Measurements from ENCODE around the gene NELL2.

Gene NELL2

GRCh38 chr12:44477331-44477980 is 398.7 kb downstream of the NELL2 start:
- Mint-ChIP-seq H3K36me3 (ENCODE audit: low read depth) (no peaks in the 10 kb centered on the region), H3K27ac (no peak overlapping the region), H3K9me3 (peaks cover 48% of the 10 kb centered on the region), H3K27me3 (ENCODE audit: low read depth) (no peaks in the 10 kb centered on the region), H3K4me1 (no peaks in the 10 kb centered on the region), H3K4me3 (no peak overlapping the region)
- TF ChIP-seq, protein P1, sequence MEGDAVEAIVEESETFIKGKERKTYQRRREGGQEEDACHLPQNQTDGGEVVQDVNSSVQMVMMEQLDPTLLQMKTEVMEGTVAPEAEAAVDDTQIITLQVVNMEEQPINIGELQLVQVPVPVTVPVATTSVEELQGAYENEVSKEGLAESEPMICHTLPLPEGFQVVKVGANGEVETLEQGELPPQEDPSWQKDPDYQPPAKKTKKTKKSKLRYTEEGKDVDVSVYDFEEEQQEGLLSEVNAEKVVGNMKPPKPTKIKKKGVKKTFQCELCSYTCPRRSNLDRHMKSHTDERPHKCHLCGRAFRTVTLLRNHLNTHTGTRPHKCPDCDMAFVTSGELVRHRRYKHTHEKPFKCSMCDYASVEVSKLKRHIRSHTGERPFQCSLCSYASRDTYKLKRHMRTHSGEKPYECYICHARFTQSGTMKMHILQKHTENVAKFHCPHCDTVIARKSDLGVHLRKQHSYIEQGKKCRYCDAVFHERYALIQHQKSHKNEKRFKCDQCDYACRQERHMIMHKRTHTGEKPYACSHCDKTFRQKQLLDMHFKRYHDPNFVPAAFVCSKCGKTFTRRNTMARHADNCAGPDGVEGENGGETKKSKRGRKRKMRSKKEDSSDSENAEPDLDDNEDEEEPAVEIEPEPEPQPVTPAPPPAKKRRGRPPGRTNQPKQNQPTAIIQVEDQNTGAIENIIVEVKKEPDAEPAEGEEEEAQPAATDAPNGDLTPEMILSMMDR (IDR thresholded peaks at IDR 0.05; ENCODE audit: unreplicated experiment in 3 of 3): no peak

DNA sequence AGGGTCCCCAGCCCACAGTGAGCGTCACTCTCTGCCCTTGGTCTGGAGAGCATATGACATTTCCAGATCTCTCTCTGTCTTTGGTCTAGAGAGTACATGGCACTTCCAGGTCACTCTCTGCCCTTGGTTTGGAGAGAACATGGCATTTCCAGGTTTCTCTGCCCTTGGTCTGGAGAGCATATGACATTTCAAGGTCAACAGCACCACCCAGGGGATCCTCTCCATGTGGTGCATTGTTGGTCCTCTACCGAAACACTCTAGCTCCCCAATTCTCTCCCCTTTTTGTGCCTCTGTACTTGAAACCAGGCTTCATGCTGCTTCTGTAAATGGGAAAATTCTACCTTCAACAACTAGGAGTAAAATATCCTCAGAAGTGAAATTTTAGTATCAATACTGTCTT is 399.4 kb downstream of the NELL2 start:
- Mint-ChIP-seq H3K4me3 (no peak overlapping the region), H3K36me3 (ENCODE audit: low read depth) (no peaks in the 10 kb centered on the region), H3K27ac (no peak overlapping the region), H3K27me3 (ENCODE audit: low read depth) (no peaks in the 10 kb centered on the region), H3K4me1 (no peaks in the 10 kb centered on the region), H3K9me3 (peaks cover 45% of the 10 kb centered on the region)
- TF ChIP-seq, protein P1 (IDR thresholded peaks at IDR 0.05; ENCODE audit: unreplicated experiment in 3 of 3): no peak

DNA sequence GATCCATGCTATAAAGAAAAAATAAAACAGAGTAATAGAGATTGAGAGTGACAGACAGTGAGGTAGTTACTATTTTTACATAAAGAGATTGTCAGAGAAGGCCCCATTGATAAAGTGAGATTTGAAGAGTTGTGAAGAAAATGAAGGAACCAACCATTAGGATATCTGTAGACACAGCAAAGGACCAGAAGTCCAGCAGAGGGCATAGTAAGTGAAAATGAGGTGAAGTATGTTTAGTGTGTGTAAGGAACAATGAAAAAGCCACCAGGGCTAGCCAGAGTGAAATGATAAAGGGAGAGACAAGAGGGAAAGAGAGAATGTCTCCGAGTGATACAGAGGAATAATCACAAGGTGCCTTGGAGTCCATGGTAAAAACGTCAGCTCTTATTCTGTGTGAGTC is 411.0 kb downstream of the NELL2 start:
- Mint-ChIP-seq H3K4me3 (no peak overlapping the region), H3K36me3 (ENCODE audit: low read depth) (no peaks in the 10 kb centered on the region), H3K4me1 (no peaks in the 10 kb centered on the region), H3K9me3 (peaks cover 17% of the 10 kb centered on the region), H3K27me3 (ENCODE audit: low read depth) (no peaks in the 10 kb centered on the region), H3K27ac (no peak overlapping the region)
- TF ChIP-seq, protein P1 (IDR thresholded peaks at IDR 0.05; ENCODE audit: unreplicated experiment in 3 of 3): peak in 1 of 3 experiments; percentile 23

- no peak overlapping the region for H3K27ac Mint-ChIP-seq
- H3K36me3 Mint-ChIP-seq (ENCODE audit: low read depth): no peaks in the 10 kb centered on the region
- peaks cover 17% of the 10 kb centered on the region for H3K9me3 Mint-ChIP-seq
- H3K4me3 Mint-ChIP-seq: no peak overlapping the region
- H3K4me1 Mint-ChIP-seq: no peaks in the 10 kb centered on the region
- TF ChIP-seq, protein P1 (IDR thresholded peaks at IDR 0.05; ENCODE audit: unreplicated experiment in 3 of 3): no peak
- no peaks in the 10 kb centered on the region for H3K27me3 Mint-ChIP-seq (ENCODE audit: low read depth)
Observed at GRCh38 chr12:44464180-44464579, 411.9 kb downstream of the NELL2 start.

GRCh38 chr12:44462729-44463128 is 413.4 kb downstream of the NELL2 start:
- H3K4me1 Mint-ChIP-seq: no peaks in the 10 kb centered on the region
- no peaks in the 10 kb centered on the region for H3K27me3 Mint-ChIP-seq (ENCODE audit: low read depth)
- H3K9me3 Mint-ChIP-seq: peaks cover 15% of the 10 kb centered on the region
- H3K36me3 Mint-ChIP-seq (ENCODE audit: low read depth): no peaks in the 10 kb centered on the region
- TF ChIP-seq, protein P1 (IDR thresholded peaks at IDR 0.05; ENCODE audit: unreplicated experiment in 3 of 3): no peak
- no peak overlapping the region for H3K4me3 Mint-ChIP-seq
- H3K27ac Mint-ChIP-seq: no peak overlapping the region

- no peaks in the 10 kb centered on the region for H3K27me3 Mint-ChIP-seq (ENCODE audit: low read depth)
- H3K4me3 Mint-ChIP-seq: no peak overlapping the region
- peaks cover 7% of the 10 kb centered on the region for H3K9me3 Mint-ChIP-seq
- H3K27ac Mint-ChIP-seq: no peak overlapping the region
- TF ChIP-seq, protein P1 (IDR thresholded peaks at IDR 0.05; ENCODE audit: unreplicated experiment in 3 of 3): no peak
- H3K36me3 Mint-ChIP-seq (ENCODE audit: low read depth): no peaks in the 10 kb centered on the region
- no peaks in the 10 kb centered on the region for H3K4me1 Mint-ChIP-seq
Observed at GRCh38 chr12:44460261-44460660, 415.9 kb downstream of the NELL2 start.

Measured in nephron (organoid).